Raji (cell line): ENCODE results near the gene NWD2.

ENCODE experiments used
- POLR2A ChIP-seq: IDR thresholded peaks from 2 replicates; pipeline ENCODE4 v1.6.1; 2011; ENCODE audit warnings: low read depth, low read length, control low read depth; ENCODE audit not compliant: insufficient read depth

Gene NWD2

DNA sequence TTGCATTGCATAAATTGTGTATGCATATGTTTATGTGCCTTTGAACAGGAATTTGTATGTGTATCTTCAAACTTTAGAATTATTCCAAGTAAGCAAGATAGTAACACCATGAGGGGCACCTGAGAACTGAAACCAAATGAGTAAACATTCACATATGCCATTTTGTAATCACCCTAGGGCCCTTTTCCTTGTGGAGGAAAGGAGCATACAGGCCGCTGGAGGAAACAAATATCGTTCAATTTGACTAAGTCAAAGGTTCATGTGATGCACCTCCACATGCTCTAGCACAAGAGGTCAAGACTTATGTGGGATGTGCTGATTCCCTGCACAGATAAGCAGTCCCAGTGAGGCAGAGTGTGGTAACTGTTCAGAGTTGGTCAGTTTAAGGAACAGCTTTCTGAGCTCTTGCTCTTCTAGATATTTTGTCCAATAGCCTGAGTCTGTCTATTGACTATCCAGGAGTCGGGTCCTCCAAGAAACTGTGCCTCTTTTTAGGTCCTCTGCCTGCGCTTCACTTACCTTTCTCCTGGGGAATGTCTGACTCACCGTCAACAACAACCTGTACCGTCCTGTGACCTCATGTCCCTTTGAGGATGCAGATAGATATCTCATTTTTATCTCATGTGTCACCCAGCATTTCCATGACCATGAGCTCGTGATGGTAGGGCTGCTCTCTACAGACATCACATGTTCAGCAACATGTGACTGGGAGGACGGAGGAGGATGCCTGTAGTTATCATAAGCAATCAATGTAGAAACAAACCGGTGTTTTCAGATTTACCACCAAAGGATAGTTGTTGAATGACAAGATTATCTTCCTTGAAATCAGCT lies 196.9 kb downstream of the NWD2 start:
- no peak for TF ChIP-seq POLR2A

DNA sequence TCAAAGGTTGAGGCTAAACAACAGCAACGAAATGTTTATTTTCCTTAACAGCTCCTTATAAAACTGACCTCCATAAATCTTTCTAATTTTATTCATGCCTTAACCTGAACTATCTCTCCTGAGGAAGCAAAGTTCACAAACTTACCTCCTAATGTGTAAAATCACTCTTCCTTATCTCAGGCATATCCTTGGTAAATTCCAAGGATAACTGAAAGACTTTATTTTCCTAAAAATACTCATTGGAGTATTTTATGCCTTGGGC lies 197.4 kb downstream of the NWD2 start:
- no peak for TF ChIP-seq POLR2A

DNA sequence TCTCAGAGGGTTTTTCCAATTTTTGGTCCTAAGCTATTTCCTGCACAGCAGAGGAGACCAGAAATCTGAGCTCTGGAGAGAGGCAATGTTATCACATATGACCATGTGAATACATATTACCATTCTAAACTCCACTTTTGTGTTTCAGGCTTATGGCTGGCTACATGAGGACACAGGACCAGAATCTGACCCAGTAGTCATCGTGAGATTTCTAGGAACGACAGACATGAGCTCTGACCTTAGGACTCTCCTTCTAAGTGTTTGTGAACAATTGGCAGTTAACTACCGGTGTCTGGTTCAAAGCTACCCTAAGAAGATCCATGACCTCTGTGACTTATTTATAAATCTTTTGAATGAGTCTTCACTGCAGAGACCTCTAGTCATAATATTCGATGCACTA lies 198.6 kb downstream of the NWD2 start:
- no peak for TF ChIP-seq POLR2A

- TF ChIP-seq POLR2A, result no peak
These were observed 200.5 kb downstream of the NWD2 start for GRCh38 chr4:37445023-37445422.

GRCh38 chr4:37446016-37446415 lies 201.5 kb downstream of the NWD2 start:
- TF ChIP-seq POLR2A, result no peak

GRCh38 chr4:37447886-37448285 lies 203.3 kb downstream of the NWD2 start:
- TF ChIP-seq POLR2A, result no peak

GRCh38 chr4:37450309-37450708 lies 205.8 kb downstream of the NWD2 start:
- TF ChIP-seq POLR2A, result no peak

DNA sequence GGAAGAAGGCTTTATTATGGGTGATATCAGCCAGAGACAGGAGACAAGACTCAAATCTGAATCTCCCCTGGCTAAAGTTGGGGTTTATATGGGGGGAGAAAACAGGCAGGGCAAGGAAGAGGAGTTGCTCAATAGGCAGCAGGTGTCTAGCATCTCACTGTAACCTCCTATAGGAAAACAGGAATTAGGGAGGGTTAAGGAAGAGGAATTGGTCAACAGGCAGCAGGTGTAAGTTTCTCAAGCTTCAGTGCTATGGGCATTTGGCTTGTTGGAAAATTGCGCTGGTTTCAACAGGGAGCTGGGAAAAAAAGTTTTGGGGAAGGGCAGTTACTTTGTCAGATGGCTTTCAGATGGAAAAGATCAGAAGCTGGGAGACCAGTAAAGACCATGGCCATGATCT lies 206.4 kb downstream of the NWD2 start:
- TF ChIP-seq POLR2A, result no peak

DNA sequence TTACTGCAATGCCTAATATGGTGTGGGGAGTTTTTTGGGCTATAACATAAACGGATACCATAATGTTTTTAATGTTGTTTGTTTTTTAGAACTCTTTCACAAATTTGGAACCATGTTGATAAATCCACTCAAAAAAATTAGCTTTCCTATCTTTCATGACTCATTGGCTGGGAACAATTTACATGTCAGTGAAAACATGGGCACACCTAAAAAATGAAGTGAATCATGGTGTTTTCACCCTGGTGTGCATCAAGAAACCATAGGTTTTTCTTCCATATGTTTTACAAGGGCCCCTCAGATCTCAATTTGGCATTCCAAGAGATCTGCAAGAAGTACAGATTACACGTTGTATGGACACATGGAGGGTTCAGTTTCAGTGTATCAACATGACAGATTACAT lies 207.1 kb downstream of the NWD2 start:
- TF ChIP-seq POLR2A, result no peak

- TF ChIP-seq POLR2A, result no peak
These were observed 208.4 kb downstream of the NWD2 start for GRCh38 chr4:37452952-37453280.

DNA sequence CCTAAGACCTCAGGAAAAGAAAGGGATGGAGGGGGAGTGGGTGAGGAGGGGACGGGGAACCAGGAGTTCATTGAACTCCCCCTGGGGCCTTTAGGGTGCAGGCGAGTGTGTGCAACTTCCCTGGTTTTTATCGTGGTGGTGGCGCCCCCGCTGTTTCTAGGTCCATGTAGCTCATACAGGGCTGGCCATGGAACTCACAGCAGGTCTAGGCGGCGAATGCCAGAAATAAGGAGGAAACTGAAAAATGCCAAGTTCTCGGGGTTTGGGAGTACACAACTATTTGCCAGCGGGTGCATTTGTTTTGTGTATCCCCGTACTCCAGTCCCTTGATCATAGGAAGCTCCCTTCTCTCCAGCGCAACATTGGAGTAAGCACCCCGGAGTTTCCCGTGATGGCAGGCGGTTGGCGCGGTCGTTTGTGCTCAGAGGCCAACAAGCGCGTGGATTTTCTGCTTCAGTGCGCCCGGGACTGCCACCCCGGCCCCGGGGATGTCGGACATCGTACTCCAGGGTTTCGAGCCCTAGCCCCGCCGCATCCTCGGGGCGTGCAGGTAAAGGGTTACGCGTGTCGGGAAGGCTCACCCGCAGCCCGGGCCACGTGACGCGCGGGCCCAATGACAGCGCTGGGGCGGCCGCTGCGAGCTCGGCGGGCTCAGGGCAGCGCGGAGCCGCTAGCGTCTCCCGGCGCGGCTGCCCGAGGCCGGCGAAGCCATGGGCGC lies 208.9 kb downstream of the NWD2 start:
- TF ChIP-seq POLR2A, result no peak

GRCh38 chr4:37453999-37454800 lies 209.7 kb downstream of the NWD2 start:
- TF ChIP-seq POLR2A, result no peak

DNA sequence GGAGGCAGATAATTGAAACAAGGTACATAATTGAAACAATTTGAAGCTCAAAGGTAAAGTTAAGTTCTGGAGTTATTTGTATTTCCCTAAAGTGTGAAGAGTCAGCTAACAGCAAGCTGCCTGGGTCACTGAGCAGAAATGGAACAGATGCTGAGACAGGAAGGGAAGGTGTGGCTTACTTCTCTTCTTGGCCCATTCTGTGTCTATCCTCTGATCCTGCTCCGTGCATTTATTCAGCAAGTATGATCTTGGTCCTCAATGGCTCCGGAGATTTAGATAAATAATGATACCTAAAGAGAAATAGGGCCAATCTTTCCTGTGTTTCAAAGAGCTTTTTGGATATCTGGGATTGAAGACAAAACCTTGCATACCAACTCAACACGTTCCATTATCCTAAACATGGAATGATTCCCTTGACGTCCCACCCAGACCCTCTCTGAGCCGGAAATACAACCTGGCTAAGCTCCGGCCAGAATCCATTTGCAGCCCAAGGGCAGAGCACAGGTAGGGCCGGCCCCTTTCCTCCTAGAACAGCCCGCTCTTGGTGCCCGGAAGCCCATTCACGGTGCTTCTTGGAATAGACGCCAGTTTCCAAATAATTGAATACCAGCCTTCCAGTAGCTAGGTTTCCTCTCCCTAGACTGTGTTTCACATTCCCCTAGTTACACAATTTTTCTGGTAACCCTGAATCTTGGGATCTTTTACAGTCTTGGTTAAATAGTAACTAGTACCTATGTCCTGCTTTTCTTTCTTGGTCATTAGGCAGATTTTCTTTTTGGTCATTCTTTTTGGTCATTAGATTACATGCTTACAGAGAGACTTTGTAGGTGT lies 211.0 kb downstream of the NWD2 start:
- TF ChIP-seq POLR2A, result no peak

DNA sequence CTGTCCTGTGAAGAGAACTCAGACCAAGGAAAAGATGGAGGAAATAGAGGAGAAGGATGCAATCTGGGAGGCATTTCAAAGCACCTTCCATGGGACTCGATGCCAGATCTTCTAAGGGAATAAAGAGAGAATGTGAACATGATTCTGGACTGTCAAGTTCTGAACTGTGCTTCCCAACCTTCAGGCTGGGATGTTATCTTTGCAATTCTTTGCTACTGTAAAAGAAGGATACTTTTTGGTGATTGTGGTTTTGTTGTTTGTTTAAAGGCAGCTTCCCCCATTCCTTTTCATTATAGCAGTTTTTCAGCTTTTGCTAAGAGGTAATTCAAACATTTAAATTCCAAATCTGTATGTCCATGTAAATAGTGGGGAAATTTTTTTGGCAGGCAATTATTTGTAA lies 217.3 kb downstream of the NWD2 start:
- TF ChIP-seq POLR2A, result no peak

- TF ChIP-seq POLR2A, result no peak
These were observed 218.7 kb downstream of the NWD2 start for GRCh38 chr4:37463033-37463856.
